Type B pancreatic cell (in vitro differentiated cells): Measurements from ENCODE around the gene TCEANC. TPM values are rescaled to one million over a fixed set of nuclear protein-coding genes. Genes with fewer than 3 reads are reported as not detected.
"Not testable (repeated sequence)": the region's sequence is repeated elsewhere in the genome, so short reads cannot be mapped to it uniquely, and the experiment has no call there.

Source experiments
- DNase-seq: peaks from one replicate; pipeline ENCODE4 v3.0.0; 2021; ENCODE audit warnings: mixed read lengths; ENCODE audit not compliant: unreplicated experiment; ENCODE audit errors: extremely low spot score
- H3K27ac Mint-ChIP-seq: 2 replicates; pipeline ENCODE4 v1.8.0; 2021; ENCODE audit warnings: mild to moderate bottlenecking, mixed read lengths
- H3K27me3 Mint-ChIP-seq: 2 replicates; pipeline ENCODE4 v1.8.0; 2021; ENCODE audit warnings: mixed read lengths
- H3K36me3 Mint-ChIP-seq: 2 replicates; pipeline ENCODE4 v1.8.0; 2021; ENCODE audit warnings: mixed read lengths
- H3K4me1 Mint-ChIP-seq: one replicate; pipeline ENCODE4 v1.8.0; 2021; ENCODE audit warnings: mixed read lengths; ENCODE audit not compliant: unreplicated experiment
- H3K4me3 Mint-ChIP-seq: 2 replicates; pipeline ENCODE4 v1.8.0; 2021; ENCODE audit warnings: mild to moderate bottlenecking, mixed read lengths
- H3K9me3 Mint-ChIP-seq: 2 replicates; pipeline ENCODE4 v1.8.0; 2021; ENCODE audit warnings: mixed read lengths
- CTCF ChIP-seq: fragments of 200-600 bp; sonication (generic); conservative IDR thresholded peaks from 2 replicates; pipeline ENCODE4 v1.5.0; 2021; ENCODE audit warnings: antibody characterized with exemption, mild to moderate bottlenecking
- total RNA-seq: library from RNA; stranded (reverse); gene quantifications from 2 replicates; pipeline ENCODE4 v1.2.1, GENCODE V29; 2021; ENCODE audit warnings: low replicate concordance

Gene TCEANC
- total RNA-seq, 1 donor from 2014 or later = 4.6 TPM

GRCh38 chrX:13670197-13670596, 17.3 kb downstream of the TCEANC start:
- H3K36me3 Mint-ChIP-seq = no peaks in the 10 kb centered on the region
- no peaks in the 10 kb centered on the region for H3K4me1 Mint-ChIP-seq
- H3K27ac Mint-ChIP-seq = no peak overlapping the region
- TF ChIP-seq CTCF = no peak
- DNase-seq = no peak
- no peaks in the 10 kb centered on the region for H3K9me3 Mint-ChIP-seq
- H3K27me3 Mint-ChIP-seq = no peaks in the 10 kb centered on the region
- H3K4me3 Mint-ChIP-seq = no peak overlapping the region

- no peaks in the 10 kb centered on the region for H3K36me3 Mint-ChIP-seq
- TF ChIP-seq CTCF = no peak
- H3K4me1 Mint-ChIP-seq = no peaks in the 10 kb centered on the region
- H3K9me3 Mint-ChIP-seq = no peaks in the 10 kb centered on the region
- H3K27me3 Mint-ChIP-seq = no peaks in the 10 kb centered on the region
- no peak for DNase-seq
- H3K4me3 Mint-ChIP-seq = no peak overlapping the region
- H3K27ac Mint-ChIP-seq = no peak overlapping the region
Observed at GRCh38 chrX:13673016-13673415, 20.1 kb downstream of the TCEANC start.

DNA sequence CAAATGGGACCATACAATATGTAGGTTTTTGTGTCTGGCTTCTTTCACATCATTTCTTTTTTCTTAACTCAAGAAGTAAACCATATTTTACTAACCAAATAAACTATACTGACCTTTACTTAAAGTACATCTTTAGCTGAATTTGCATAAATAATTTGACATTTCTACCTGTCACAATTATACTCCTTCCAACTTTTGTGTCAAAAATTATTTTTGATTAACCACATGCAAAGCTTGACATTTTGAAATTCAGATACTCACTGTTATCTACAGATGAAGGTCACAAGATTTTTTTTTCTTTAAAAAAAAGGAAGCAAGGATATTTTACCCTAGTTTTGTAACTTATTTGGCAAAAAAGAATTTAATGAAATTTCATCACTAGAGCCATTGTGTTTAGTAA, 23.9 kb downstream of the TCEANC start:
- Mint-ChIP-seq H3K27me3 (no peaks in the 10 kb centered on the region), H3K4me1 (no peaks in the 10 kb centered on the region), H3K27ac (no peak overlapping the region), H3K36me3 (no peaks in the 10 kb centered on the region), H3K4me3 (no peak overlapping the region), H3K9me3 (no peaks in the 10 kb centered on the region)
- TF ChIP-seq CTCF = no peak
- no peak for DNase-seq

GRCh38 chrX:13679700-13680099, 26.8 kb downstream of the TCEANC start:
- not testable (repeated sequence) for H3K27ac Mint-ChIP-seq, H3K4me3 Mint-ChIP-seq, H3K9me3 Mint-ChIP-seq, H3K36me3 Mint-ChIP-seq, DNase-seq, H3K27me3 Mint-ChIP-seq, H3K4me1 Mint-ChIP-seq

GRCh38 chrX:13681595-13681994, 28.7 kb downstream of the TCEANC start:
- H3K27ac Mint-ChIP-seq = no peak overlapping the region
- no peaks in the 10 kb centered on the region for H3K4me1 Mint-ChIP-seq
- no peak for DNase-seq
- TF ChIP-seq CTCF = no peak
- no peaks in the 10 kb centered on the region for H3K27me3 Mint-ChIP-seq
- no peaks in the 10 kb centered on the region for H3K9me3 Mint-ChIP-seq
- H3K36me3 Mint-ChIP-seq = no peaks in the 10 kb centered on the region
- no peak overlapping the region for H3K4me3 Mint-ChIP-seq

DNA sequence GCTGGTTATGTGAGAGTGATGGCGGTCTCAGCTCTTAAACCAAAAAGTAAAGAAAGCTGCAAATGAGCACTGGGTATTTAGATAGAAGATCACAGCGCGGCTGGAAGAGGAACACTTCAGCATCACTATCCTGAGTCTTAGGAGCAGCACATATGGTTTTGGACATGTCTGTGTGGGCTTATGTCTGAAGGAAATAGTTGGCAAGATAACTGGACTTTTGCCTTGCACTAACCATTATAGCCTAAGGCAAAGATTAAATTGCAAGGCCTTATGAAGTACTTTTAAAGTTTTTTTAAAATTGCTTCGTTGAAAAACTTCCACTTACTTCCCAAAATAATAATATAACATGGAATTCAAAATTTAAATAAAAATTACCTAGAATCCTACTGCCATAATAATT, 31.4 kb downstream of the TCEANC start:
- Mint-ChIP-seq H3K9me3 (no peaks in the 10 kb centered on the region), H3K27ac (no peak overlapping the region), H3K4me1 (no peaks in the 10 kb centered on the region), H3K4me3 (no peak overlapping the region), H3K27me3 (no peaks in the 10 kb centered on the region), H3K36me3 (no peaks in the 10 kb centered on the region)
- no peak for TF ChIP-seq CTCF
- DNase-seq = no peak
